ENCODE data around the gene INPP5A.

DNA sequence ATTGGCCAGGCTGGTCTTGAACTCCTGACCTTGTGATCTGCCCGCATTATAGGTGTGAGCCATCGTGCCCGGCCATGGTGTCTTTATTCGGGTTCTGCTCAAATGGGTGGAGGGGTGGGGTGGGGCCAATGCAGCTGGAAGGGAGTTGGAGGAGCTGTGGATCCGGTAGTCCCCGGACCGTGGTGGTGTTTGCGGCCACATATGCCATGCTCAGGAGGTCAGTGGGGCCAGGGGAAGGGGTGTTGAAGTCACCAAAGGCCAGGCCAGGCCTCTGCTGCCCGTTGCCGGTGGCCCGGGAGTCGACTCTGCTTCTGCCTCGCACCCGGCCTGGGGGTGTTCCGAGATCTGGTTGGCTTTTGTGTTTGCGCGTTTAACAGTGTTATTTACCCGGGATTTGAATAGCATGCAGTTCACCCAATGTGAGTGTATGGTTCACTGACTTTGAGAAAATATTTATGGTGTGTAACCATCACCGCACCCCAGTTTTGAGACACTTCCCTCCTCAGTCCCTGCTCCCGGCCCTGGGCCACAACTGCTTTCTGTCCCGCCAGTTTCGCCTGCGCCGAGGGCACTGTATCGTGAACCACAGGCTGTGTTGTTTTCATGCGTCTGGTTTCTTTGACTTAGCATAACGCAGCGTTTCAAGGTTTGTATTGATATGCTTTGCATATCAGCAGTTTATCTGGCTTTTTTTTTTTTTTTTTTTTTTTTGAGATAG is 10.7 kb downstream of the INPP5A start:
- no peak for TF ChIP-seq EZH2 (IDR thresholded peaks at IDR 0.05; ENCODE audit: borderline replicate concordance)
- TF ChIP-seq, protein P1, sequence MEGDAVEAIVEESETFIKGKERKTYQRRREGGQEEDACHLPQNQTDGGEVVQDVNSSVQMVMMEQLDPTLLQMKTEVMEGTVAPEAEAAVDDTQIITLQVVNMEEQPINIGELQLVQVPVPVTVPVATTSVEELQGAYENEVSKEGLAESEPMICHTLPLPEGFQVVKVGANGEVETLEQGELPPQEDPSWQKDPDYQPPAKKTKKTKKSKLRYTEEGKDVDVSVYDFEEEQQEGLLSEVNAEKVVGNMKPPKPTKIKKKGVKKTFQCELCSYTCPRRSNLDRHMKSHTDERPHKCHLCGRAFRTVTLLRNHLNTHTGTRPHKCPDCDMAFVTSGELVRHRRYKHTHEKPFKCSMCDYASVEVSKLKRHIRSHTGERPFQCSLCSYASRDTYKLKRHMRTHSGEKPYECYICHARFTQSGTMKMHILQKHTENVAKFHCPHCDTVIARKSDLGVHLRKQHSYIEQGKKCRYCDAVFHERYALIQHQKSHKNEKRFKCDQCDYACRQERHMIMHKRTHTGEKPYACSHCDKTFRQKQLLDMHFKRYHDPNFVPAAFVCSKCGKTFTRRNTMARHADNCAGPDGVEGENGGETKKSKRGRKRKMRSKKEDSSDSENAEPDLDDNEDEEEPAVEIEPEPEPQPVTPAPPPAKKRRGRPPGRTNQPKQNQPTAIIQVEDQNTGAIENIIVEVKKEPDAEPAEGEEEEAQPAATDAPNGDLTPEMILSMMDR (IDR thresholded peaks at IDR 0.05; ENCODE audit: poor library complexity) = no peak
